ENCODE data around the gene RXRA.

- no peak for TF ChIP-seq EZH2 (IDR thresholded peaks at IDR 0.05)
- no peak for TF ChIP-seq POLR2AphosphoS5 (IDR thresholded peaks at IDR 0.05; ENCODE audit: borderline replicate concordance, low read depth, low read length)
- TF ChIP-seq FOXP2 (optimal IDR thresholded peaks at IDR 0.05; ENCODE audit: control extremely low read depth, extremely low read length, insufficient read depth) = no peak
Observed at GRCh38 chr9:134314039-134314949, 12.0 kb upstream of the RXRA start.
